ENCODE data around the gene FAM210A.
"Not testable (repeated sequence)": the region's sequence is repeated elsewhere in the genome, so short reads cannot be mapped to it uniquely, and the experiment has no call there.

Gene FAM210A

DNA sequence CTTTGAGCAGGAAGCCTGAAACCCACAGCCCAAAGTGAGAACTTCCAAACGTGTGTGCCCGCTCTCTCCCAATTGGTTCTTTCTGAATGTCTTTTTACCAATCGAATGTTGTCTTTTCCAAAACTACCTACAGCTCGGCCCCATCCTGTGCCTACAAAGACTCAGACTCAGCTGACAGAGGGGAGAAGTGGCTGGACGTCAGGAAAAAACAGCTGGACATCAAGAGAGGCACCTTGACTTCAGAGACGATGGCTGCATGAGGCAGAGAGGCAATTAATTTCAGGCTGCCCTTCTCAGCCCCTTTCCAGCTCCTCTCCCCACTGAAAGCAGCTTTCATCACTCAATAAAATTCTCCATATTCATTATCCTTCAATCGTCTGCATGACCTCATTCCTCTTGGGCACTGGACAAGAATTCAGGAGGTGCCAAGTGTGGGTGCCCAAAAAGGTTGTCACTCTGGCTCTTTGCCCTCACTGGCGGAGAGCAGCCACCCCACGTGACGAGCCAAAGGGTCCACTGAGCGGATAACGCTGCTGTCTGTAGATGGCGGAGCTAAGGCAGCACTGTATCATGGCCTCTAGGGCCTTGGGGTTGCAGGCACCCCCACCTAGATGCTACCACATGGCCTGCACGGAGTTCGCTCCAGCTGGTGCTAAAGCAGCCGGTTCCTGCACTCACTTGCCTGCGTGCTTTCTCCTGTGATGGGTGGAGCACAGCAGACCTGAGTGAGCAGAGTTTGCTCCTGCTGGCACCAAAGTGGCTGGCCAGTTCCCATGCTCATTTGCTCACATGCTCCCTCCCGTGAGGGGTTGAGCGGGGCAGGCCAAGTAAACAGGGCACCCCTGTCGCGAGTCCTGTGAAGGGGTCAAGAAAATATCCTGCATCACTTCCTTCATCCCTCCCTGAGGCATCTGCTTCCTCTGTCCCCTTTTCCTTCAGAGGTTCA, 37.9 kb downstream of the FAM210A start:
- H3K4me2 ChIP-seq (ENCODE audit: low read length), result no peak overlapping the region
- H3K79me2 ChIP-seq, result peaks cover 20% of the 10 kb centered on the region
- H3K9ac ChIP-seq, result no peak overlapping the region
- H3K4me3 ChIP-seq (ENCODE audit: low read depth, low read length), result no peak overlapping the region
- no peaks in the 10 kb centered on the region for H3K36me3 ChIP-seq (ENCODE audit: control insufficient read depth, insufficient read depth, low read length)
- H2AFZ ChIP-seq, result no peak overlapping the region
- no peaks in the 10 kb centered on the region for H3K27me3 ChIP-seq (ENCODE audit: control insufficient read depth, insufficient read depth, low read length)
- H3K9me3 ChIP-seq (ENCODE audit: control insufficient read depth, low read length), result no peaks in the 10 kb centered on the region
- H3K4me1 ChIP-seq, result no peaks in the 10 kb centered on the region
- H3K27ac ChIP-seq, result no peak overlapping the region
- TF ChIP-seq, protein P1, sequence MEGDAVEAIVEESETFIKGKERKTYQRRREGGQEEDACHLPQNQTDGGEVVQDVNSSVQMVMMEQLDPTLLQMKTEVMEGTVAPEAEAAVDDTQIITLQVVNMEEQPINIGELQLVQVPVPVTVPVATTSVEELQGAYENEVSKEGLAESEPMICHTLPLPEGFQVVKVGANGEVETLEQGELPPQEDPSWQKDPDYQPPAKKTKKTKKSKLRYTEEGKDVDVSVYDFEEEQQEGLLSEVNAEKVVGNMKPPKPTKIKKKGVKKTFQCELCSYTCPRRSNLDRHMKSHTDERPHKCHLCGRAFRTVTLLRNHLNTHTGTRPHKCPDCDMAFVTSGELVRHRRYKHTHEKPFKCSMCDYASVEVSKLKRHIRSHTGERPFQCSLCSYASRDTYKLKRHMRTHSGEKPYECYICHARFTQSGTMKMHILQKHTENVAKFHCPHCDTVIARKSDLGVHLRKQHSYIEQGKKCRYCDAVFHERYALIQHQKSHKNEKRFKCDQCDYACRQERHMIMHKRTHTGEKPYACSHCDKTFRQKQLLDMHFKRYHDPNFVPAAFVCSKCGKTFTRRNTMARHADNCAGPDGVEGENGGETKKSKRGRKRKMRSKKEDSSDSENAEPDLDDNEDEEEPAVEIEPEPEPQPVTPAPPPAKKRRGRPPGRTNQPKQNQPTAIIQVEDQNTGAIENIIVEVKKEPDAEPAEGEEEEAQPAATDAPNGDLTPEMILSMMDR (IDR thresholded peaks at IDR 0.05), result no peak

DNA sequence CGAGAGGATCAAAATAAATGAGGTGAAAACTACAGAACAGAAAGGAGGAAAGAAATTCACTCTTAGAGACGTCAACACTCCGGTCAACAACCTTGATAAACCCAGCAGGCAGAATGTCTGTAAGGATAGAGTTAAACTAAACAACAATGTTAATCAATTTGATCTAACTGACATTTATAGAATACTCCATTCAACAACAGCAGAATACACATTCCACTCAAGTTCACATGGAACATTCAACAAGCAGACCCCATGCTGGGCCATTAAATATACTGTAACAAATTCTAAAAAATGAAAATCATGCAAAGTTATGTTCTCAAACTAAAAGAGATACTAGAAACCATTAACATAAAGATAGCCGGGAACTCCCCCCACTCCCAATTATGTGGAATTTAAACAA, 41.8 kb downstream of the FAM210A start:
- no peak overlapping the region for H3K4me2 ChIP-seq (ENCODE audit: low read length)
- no peak overlapping the region for H3K27ac ChIP-seq
- no peak overlapping the region for H3K9ac ChIP-seq
- no peaks in the 10 kb centered on the region for H3K9me3 ChIP-seq (ENCODE audit: control insufficient read depth, low read length)
- H3K27me3 ChIP-seq (ENCODE audit: control insufficient read depth, insufficient read depth, low read length), result no peaks in the 10 kb centered on the region
- TF ChIP-seq, protein P1 (IDR thresholded peaks at IDR 0.05), result no peak
- peaks cover 8% of the 10 kb centered on the region for H3K79me2 ChIP-seq
- no peaks in the 10 kb centered on the region for H3K4me1 ChIP-seq
- H3K4me3 ChIP-seq (ENCODE audit: low read depth, low read length), result no peak overlapping the region
- no peak overlapping the region for H2AFZ ChIP-seq
- H3K36me3 ChIP-seq (ENCODE audit: control insufficient read depth, insufficient read depth, low read length), result no peaks in the 10 kb centered on the region

DNA sequence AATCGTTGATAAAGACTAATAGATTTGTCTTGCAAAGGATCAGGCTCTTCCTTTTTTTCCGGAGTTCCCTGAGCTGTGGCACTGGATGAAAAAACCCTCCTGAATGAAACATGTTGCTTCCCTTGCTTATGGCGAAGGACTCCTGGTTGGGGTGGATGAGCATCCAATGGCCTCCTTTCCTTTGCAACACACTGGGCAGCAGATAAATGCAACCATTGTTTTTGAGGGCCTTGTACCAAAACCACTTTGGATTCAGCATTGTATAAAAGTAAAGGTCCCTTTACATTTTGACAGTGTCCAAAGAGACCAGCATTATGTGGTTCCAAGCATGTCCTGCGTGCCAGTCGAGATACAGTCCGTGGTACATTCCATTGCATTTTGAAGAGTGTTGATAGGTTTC, 44.7 kb downstream of the FAM210A start:
- no peaks in the 10 kb centered on the region for H3K27me3 ChIP-seq (ENCODE audit: control insufficient read depth, insufficient read depth, low read length)
- H3K4me2 ChIP-seq (ENCODE audit: low read length), result no peak overlapping the region
- H3K4me3 ChIP-seq (ENCODE audit: low read depth, low read length), result no peak overlapping the region
- H3K27ac ChIP-seq, result no peak overlapping the region
- no peaks in the 10 kb centered on the region for H3K79me2 ChIP-seq
- H3K4me1 ChIP-seq, result no peaks in the 10 kb centered on the region
- no peak overlapping the region for H3K9ac ChIP-seq
- TF ChIP-seq, protein P1 (IDR thresholded peaks at IDR 0.05), result no peak
- no peaks in the 10 kb centered on the region for H3K9me3 ChIP-seq (ENCODE audit: control insufficient read depth, low read length)
- H3K36me3 ChIP-seq (ENCODE audit: control insufficient read depth, insufficient read depth, low read length), result no peaks in the 10 kb centered on the region
- H2AFZ ChIP-seq, result no peak overlapping the region

DNA sequence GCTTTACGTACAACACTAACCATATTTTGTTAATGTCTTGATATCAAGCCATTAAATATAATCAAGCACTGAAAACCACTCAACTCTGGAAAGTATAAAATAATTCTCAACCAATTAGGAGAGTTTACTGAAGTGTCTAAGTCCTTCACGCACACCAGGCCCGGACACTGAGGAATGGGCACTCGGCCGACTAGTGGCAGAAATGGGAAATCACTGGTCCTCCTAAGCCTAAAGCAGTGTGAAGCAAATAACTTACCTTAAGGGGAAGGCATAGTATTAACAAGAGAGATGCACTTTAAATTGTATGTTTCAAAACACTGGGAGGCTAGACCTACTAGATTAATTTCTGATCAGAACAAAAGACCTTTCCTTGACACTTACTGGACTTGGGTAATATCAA, 45.7 kb downstream of the FAM210A start:
- H3K36me3 ChIP-seq (ENCODE audit: control insufficient read depth, insufficient read depth, low read length), result no peaks in the 10 kb centered on the region
- H2AFZ ChIP-seq, result no peak overlapping the region
- H3K4me2 ChIP-seq (ENCODE audit: low read length), result no peak overlapping the region
- TF ChIP-seq, protein P1 (IDR thresholded peaks at IDR 0.05), result peak; percentile 11
- no peak overlapping the region for H3K4me3 ChIP-seq (ENCODE audit: low read depth, low read length)
- no peaks in the 10 kb centered on the region for H3K79me2 ChIP-seq
- no peak overlapping the region for H3K27ac ChIP-seq
- no peak overlapping the region for H3K9ac ChIP-seq
- no peaks in the 10 kb centered on the region for H3K9me3 ChIP-seq (ENCODE audit: control insufficient read depth, low read length)
- H3K27me3 ChIP-seq (ENCODE audit: control insufficient read depth, insufficient read depth, low read length), result no peaks in the 10 kb centered on the region
- no peaks in the 10 kb centered on the region for H3K4me1 ChIP-seq

DNA sequence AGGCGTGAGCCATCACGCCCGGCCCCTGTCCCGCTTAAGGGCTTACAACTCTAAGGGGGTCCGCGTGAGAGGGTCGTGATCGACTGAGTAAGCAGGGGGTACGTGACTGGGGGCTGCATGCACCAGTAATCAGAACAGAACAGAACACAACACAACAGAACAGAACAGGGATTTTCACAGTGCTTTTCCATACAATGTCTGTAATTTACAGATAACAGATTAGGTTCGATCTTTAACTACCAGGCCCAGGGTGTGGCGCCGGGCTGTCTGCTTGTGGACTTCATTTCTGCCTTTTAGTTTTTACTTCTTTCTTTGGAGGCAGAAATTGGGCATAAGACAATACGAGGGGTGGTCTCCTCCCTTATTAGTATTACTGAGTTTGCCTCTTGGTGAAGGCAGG, 49.0 kb downstream of the FAM210A start:
- H2AFZ ChIP-seq; H3K9me3 ChIP-seq (ENCODE audit: control insufficient read depth, low read length); H3K4me1 ChIP-seq; H3K27me3 ChIP-seq (ENCODE audit: control insufficient read depth, insufficient read depth, low read length); H3K4me2 ChIP-seq (ENCODE audit: low read length); H3K36me3 ChIP-seq (ENCODE audit: control insufficient read depth, insufficient read depth, low read length); H3K27ac ChIP-seq; H3K9ac ChIP-seq; H3K4me3 ChIP-seq (ENCODE audit: low read depth, low read length); H3K79me2 ChIP-seq: not testable (repeated sequence)
